ENCODE data around the gene EML2. TPM values are rescaled to one million over a fixed set of nuclear protein-coding genes. Genes with fewer than 3 reads are reported as not detected.

Gene EML2
- total and polyA plus RNA-seq, 11 donors, result 19.0 to 50.2 (median 38.9) TPM

GRCh38 chr19:45568732-45569131 is 70.5 kb downstream of the EML2 start:
- ATAC-seq (peak; percentile 56 to 83 (median 80)), DNase-seq (peak in 2 of 5 donors; percentile 21 to 33)
- peaks cover 0 to 6% (median 0%) of the 10 kb centered on the region in 12 donors for H3K9me3 ChIP-seq
- peaks cover 0 to 43% (median 14%) of the 10 kb centered on the region in 12 donors for H3K4me1 ChIP-seq
- intact Hi-C loops (cut with DNase I), result loop anchor here in 4 of 10 donors (2.0 to 10.0 kb wide), 3 partner anchors 44 to 134 kb away; no protein-coding TSS in a partner anchor
- no peaks in the 10 kb centered on the region for H3K36me3 ChIP-seq
- H3K4me3 ChIP-seq, result no peak overlapping the region
- 86 to 93% (median 89%) methylated on average over 3 of the region's 3 CpGs for WGBS, 4 donors
- TF ChIP-seq CTCF (IDR thresholded peaks at IDR 0.05), result no peak
- TF ChIP-seq POLR2A (IDR thresholded peaks at IDR 0.05), result no peak
- peak overlapping the region in 11 of 12 donors; percentile 1 to 83 (median 64) for H3K27ac ChIP-seq
- no peaks in the 10 kb centered on the region for H3K27me3 ChIP-seq

GRCh38 chr19:45567609-45568008 is 71.6 kb downstream of the EML2 start:
- H3K9me3 ChIP-seq, result peaks cover 0 to 6% (median 0%) of the 10 kb centered on the region in 12 donors
- 79 to 91% (median 88%) methylated on average over 2 of the region's 2 CpGs for WGBS, 4 donors
- TF ChIP-seq CTCF (IDR thresholded peaks at IDR 0.05), result no peak
- no peak for TF ChIP-seq POLR2A (IDR thresholded peaks at IDR 0.05)
- peaks cover 0 to 40% (median 16%) of the 10 kb centered on the region in 12 donors for H3K4me1 ChIP-seq
- no peak overlapping the region for H3K4me3 ChIP-seq
- no peak for ATAC-seq
- intact Hi-C loops (cut with DNase I), result loop anchor here in 4 of 10 donors (2.0 to 10.0 kb wide), 3 partner anchors 43 to 133 kb away; no protein-coding TSS in a partner anchor
- no peak for DNase-seq
- H3K36me3 ChIP-seq, result no peaks in the 10 kb centered on the region
- H3K27ac ChIP-seq, result peak overlapping the region in 6 of 12 donors; percentile 44 to 83 (median 68)
- no peaks in the 10 kb centered on the region for H3K27me3 ChIP-seq

- Histone ChIP-seq H3K9me3 (no peaks in the 10 kb centered on the region), H3K36me3 (peaks cover 0 to 3% (median 0%) of the 10 kb centered on the region in 9 donors), H3K4me3 (no peak overlapping the region), H3K27ac (peak overlapping the region in 2 of 12 donors; percentile 1 to 6), H3K27me3 (no peaks in the 10 kb centered on the region), H3K4me1 (peaks cover 4 to 33% (median 18%) of the 10 kb centered on the region in 12 donors)
- TF ChIP-seq POLR2A (IDR thresholded peaks at IDR 0.05), result no peak
- no peak for TF ChIP-seq CTCF (IDR thresholded peaks at IDR 0.05)
- WGBS, 4 donors, result 67 to 76% (median 72%) methylated on average over 5 of the region's 5 CpGs
- DNase-seq (peak in 2 of 5 donors; percentile 10 to 18), ATAC-seq (no peak)
- intact Hi-C loops (cut with DNase I), result loop anchor here in 3 of 10 donors (5.0 to 10.0 kb wide), 2 partner anchors 37 to 129 kb away; no protein-coding TSS in a partner anchor
These were observed 74.9 kb downstream of the EML2 start for GRCh38 chr19:45564131-45564780.

GRCh38 chr19:45560686-45561085 is 78.5 kb downstream of the EML2 start:
- 45 to 59% (median 52%) methylated on average over 11 of the region's 11 CpGs for WGBS, 4 donors
- intact Hi-C loops (cut with DNase I), result loop anchor here in 3 of 10 donors (5.0 to 10.0 kb wide), 2 partner anchors 33 to 126 kb away; no protein-coding TSS in a partner anchor
- H3K27me3 ChIP-seq, result no peaks in the 10 kb centered on the region
- peaks cover 0 to 34% (median 11%) of the 10 kb centered on the region in 12 donors for H3K4me1 ChIP-seq
- H3K36me3 ChIP-seq, result peaks cover 0 to 3% (median 0%) of the 10 kb centered on the region in 9 donors
- H3K27ac ChIP-seq, result peak overlapping the region in 10 of 12 donors; percentile 9 to 73 (median 48)
- DNase-seq, result peak in 1 of 5 donors; percentile 19
- peak in 1 of 4 donors; percentile 64 for ATAC-seq
- no peaks in the 10 kb centered on the region for H3K9me3 ChIP-seq
- no peak overlapping the region for H3K4me3 ChIP-seq
- no peak for TF ChIP-seq POLR2A (IDR thresholded peaks at IDR 0.05)
- TF ChIP-seq CTCF (IDR thresholded peaks at IDR 0.05), result no peak
